OCI-LY7 (cell line): ENCODE data around the gene CAV1.

ENCODE experiments used
- EZH2phosphoT487 ChIP-seq: fragments of 200-600 bp; sonication (generic); IDR thresholded peaks from 2 replicates; pipeline ENCODE4 v1.6.1; 2018; ENCODE audit warnings: low read depth, borderline replicate concordance, mild to moderate bottlenecking, mixed run types, antibody characterized with exemption, low read length, moderate library complexity, mixed read lengths
- TF ChIP-seq, protein P1 (sequence below): fragments of 200-600 bp; sonication (generic); conservative IDR thresholded peaks from 2 replicates; pipeline ENCODE4 v1.5.1; 2014; ENCODE audit warnings: mild to moderate bottlenecking, antibody characterized with exemption, low read length, moderate library complexity, mixed read lengths

DNA sequence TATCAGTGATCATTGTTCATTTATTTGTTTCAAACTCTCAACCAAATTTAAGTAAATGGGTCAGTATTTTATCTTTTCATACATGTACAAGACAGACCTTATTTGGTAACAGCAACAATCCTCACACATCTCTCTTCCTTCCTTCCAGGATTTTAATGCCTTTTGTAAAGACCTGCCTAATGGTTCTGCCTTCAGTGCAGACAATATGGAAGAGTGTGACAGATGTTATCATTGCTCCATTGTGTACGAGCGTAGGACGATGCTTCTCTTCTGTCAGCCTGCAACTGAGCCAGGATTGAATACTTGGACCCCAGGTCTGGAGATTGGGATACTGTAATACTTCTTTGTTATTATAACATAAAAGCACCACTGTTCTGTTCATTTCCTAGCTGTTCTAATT is 19.0 kb upstream of the CAV1 start:
- no peak for TF ChIP-seq EZH2phosphoT487
- TF ChIP-seq, protein P1, sequence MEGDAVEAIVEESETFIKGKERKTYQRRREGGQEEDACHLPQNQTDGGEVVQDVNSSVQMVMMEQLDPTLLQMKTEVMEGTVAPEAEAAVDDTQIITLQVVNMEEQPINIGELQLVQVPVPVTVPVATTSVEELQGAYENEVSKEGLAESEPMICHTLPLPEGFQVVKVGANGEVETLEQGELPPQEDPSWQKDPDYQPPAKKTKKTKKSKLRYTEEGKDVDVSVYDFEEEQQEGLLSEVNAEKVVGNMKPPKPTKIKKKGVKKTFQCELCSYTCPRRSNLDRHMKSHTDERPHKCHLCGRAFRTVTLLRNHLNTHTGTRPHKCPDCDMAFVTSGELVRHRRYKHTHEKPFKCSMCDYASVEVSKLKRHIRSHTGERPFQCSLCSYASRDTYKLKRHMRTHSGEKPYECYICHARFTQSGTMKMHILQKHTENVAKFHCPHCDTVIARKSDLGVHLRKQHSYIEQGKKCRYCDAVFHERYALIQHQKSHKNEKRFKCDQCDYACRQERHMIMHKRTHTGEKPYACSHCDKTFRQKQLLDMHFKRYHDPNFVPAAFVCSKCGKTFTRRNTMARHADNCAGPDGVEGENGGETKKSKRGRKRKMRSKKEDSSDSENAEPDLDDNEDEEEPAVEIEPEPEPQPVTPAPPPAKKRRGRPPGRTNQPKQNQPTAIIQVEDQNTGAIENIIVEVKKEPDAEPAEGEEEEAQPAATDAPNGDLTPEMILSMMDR: no peak
